ENCODE results near the gene PGRMC2.

The PGRMC2 gene

DNA sequence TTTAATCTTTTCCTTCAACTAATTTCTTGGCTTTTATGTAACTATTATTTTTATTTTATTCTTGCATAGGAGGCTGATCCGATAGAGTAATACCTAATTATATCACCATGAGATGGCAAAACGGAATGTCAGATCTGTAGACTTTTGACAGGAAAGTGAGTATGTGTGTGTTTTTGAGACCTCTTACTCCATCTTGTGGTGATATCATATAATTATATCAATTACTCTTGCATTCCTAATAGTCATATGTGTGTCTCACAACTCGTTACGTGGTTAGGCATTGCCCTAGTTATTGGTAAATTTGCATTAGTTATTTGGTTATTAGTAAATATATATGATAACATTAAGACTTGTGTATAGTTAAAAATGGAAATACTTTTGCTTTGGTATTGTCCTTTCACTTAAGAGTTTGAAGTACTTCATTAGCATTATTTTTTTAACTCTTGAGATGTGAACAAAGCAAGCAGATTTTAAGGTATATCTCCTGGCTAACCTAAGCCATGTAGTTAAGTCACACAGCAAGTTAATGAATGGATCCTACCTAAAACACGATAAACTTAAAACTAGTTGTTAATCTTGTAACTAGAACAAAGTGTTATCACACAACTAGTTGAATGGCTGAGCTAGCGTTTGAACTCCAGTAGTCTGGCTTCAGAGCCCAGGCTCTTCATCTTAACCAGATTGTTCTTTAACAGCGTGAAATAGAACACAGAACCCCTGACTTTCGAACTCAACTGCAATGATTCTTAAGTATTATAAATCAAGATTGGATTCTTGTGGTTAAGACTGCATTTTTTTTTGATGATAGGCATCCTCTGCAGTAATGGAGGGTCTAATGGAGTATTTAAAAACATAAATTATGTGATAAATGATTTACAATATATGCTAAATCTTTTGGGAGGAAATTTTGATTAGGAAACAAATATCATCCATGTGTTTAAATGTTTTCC, 67.1 kb downstream of the PGRMC2 start:
- DNase-seq (ENCODE audit: low spot score): peak; percentile 69
